ENCODE data around the gene KRTAP3-2. TPM values are rescaled to one million over a fixed set of nuclear protein-coding genes. Genes with fewer than 3 reads are reported as not detected.

The KRTAP3-2 gene
- total RNA-seq, 1 experiment from 2014 or later = not detected

GRCh38 chr17:41009301-41009760, 9.6 kb upstream of the KRTAP3-2 start:
- DNase-seq (ENCODE audit: low read depth, low spot score) = no peak
- no peaks in the 10 kb centered on the region for H3K9me2 ChIP-seq (ENCODE audit: insufficient read depth)
- BruUV-seq (replicated peaks) = no TSS peak
- no peak overlapping the region for H3K9ac ChIP-seq (ENCODE audit: low read length)
- RAD21 ChIA-PET (ENCODE audit: low non-redundant PET in 1 of 2, low total read pairs in 2 of 2, uncharacterized antibody in 2 of 2, unreplicated experiment in 2 of 2) = no interaction called here
- no peak overlapping the region for H3K27ac ChIP-seq (ENCODE audit: low read depth, low read length)
- no peak overlapping the region for H3K4me2 ChIP-seq (ENCODE audit: low read length)
- H3K4me3 ChIP-seq (replicated peaks in 1 of 2; ENCODE audit: low read depth in 1 of 2, low read length in 2 of 2) = no peak overlapping the region
- H3K36me3 ChIP-seq (ENCODE audit: control insufficient read depth in 1 of 2, insufficient read depth in 2 of 2, low read length in 2 of 2) = no peaks in the 10 kb centered on the region
- CTCF ChIA-PET = interaction anchor here (0.6 kb wide), 1 partner anchor 487 kb away, joined by 3 read pairs; no protein-coding TSS in a partner anchor
- no peaks in the 10 kb centered on the region for H4K20me1 ChIP-seq (ENCODE audit: insufficient read depth)
- no peak for ATAC-seq
- H3K9me3 ChIP-seq (ENCODE audit: control insufficient read depth in 1 of 2, insufficient read depth in 1 of 2, low read depth in 1 of 2, low read length in 2 of 2) = no peaks in the 10 kb centered on the region
- POLR2A ChIA-PET = no interaction called here
- H3K4me1 ChIP-seq (ENCODE audit: control insufficient read depth in 1 of 2, insufficient read depth in 2 of 2, low read length in 2 of 2) = peaks cover 0 to 6% of the 10 kb centered on the region in 2 experiments; a peak in 2 of 4 replicates
- intact Hi-C loops (cut with micrococcal nuclease) = no loop called here
- H2AFZ ChIP-seq (ENCODE audit: low read depth, low read length, poor library complexity, severe bottlenecking) = no peak overlapping the region
- no peaks in the 10 kb centered on the region for H3K79me2 ChIP-seq (ENCODE audit: insufficient read depth, low read length)
- no peaks in the 10 kb centered on the region for H3K27me3 ChIP-seq (ENCODE audit: insufficient read depth, low read length)
- TF ChIP-seq FOSL1 (IDR thresholded peaks at IDR 0.05; ENCODE audit: low read depth) = no peak
- no peak for TF ChIP-seq EZH2phosphoT487 (IDR thresholded peaks at IDR 0.05; ENCODE audit: borderline replicate concordance)
- TF ChIP-seq RAD21 (IDR thresholded peaks at IDR 0.05; ENCODE audit: low read depth) = no peak
- no peak for TF ChIP-seq POLR2A (IDR thresholded peaks at IDR 0.05; ENCODE audit: borderline replicate concordance, extremely low read depth, insufficient read depth, insufficient read length)
- no peak for TF ChIP-seq SP1 (IDR thresholded peaks at IDR 0.05; ENCODE audit: low read depth)
- TF ChIP-seq CEBPB (IDR thresholded peaks at IDR 0.05; ENCODE audit: low read depth) = no peak
- no peak for TF ChIP-seq CBX3 (IDR thresholded peaks at IDR 0.05; ENCODE audit: low read depth)
- TF ChIP-seq TCF7L2 (IDR thresholded peaks at IDR 0.05; ENCODE audit: borderline replicate concordance, extremely low read depth, insufficient read depth, insufficient read length) = no peak
- TF ChIP-seq ZFX (IDR thresholded peaks at IDR 0.05) = no peak

- H3K79me2 ChIP-seq (ENCODE audit: insufficient read depth, low read length) = no peaks in the 10 kb centered on the region
- H4K20me1 ChIP-seq (ENCODE audit: insufficient read depth) = no peaks in the 10 kb centered on the region
- BruUV-seq (replicated peaks) = no TSS peak
- no peak within 1 kb of the TSS for H3K9ac ChIP-seq (ENCODE audit: low read length)
- ChIA-PET CTCF (no interaction called here), RAD21 (ENCODE audit: low non-redundant PET in 1 of 2, low total read pairs in 2 of 2, uncharacterized antibody in 2 of 2, unreplicated experiment in 2 of 2) (no interaction called here), POLR2A (no interaction called here)
- no peak within 1 kb of the TSS for H3K27ac ChIP-seq (ENCODE audit: low read depth, low read length)
- no peak within 1 kb of the TSS for H3K4me2 ChIP-seq (ENCODE audit: low read length)
- no peaks in the 10 kb centered on the region for H3K9me2 ChIP-seq (ENCODE audit: insufficient read depth)
- no peaks in the 10 kb centered on the region for H3K27me3 ChIP-seq (ENCODE audit: insufficient read depth, low read length)
- TF ChIP-seq CTCF (IDR thresholded peaks at IDR 0.05 in 2 of 3, conservative IDR thresholded peaks at IDR 0.05 in 1 of 3; ENCODE audit: borderline replicate concordance in 1 of 3, insufficient read depth in 1 of 3, low read depth in 2 of 3, low read length in 2 of 3) (no peak), CBX3 (IDR thresholded peaks at IDR 0.05; ENCODE audit: low read depth) (no peak), EZH2phosphoT487 (IDR thresholded peaks at IDR 0.05; ENCODE audit: borderline replicate concordance) (no peak), SP1 (IDR thresholded peaks at IDR 0.05; ENCODE audit: low read depth) (no peak), EZH2 (IDR thresholded peaks at IDR 0.05) (no peak), CEBPB (IDR thresholded peaks at IDR 0.05; ENCODE audit: low read depth) (no peak), ZFX (IDR thresholded peaks at IDR 0.05) (no peak), POLR2AphosphoS5 (IDR thresholded peaks at IDR 0.05; ENCODE audit: low read depth, low read length) (no peak), MAX (IDR thresholded peaks at IDR 0.05) (no peak), SIN3A (IDR thresholded peaks at IDR 0.05; ENCODE audit: low read depth) (no peak), SRF (IDR thresholded peaks at IDR 0.05; ENCODE audit: low read depth) (no peak), ELF1 (IDR thresholded peaks at IDR 0.05; ENCODE audit: borderline replicate concordance, low read depth) (no peak), POLR2A (IDR thresholded peaks at IDR 0.05; ENCODE audit: borderline replicate concordance, extremely low read depth, insufficient read depth, insufficient read length) (no peak), TCF7L2 (IDR thresholded peaks at IDR 0.05; ENCODE audit: borderline replicate concordance, extremely low read depth, insufficient read depth, insufficient read length) (no peak)
- TF ChIP-seq, protein P1, sequence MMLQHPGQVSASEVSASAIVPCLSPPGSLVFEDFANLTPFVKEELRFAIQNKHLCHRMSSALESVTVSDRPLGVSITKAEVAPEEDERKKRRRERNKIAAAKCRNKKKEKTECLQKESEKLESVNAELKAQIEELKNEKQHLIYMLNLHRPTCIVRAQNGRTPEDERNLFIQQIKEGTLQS (IDR thresholded peaks at IDR 0.05) = no peak
- no peaks in the 10 kb centered on the region for H3K9me3 ChIP-seq (ENCODE audit: control insufficient read depth in 1 of 2, insufficient read depth in 1 of 2, low read depth in 1 of 2, low read length in 2 of 2)
- H3K4me1 ChIP-seq (ENCODE audit: control insufficient read depth in 1 of 2, insufficient read depth in 2 of 2, low read length in 2 of 2) = peaks cover 0 to 6% of the 10 kb centered on the region in 2 experiments; a peak in 2 of 4 replicates
- H2AFZ ChIP-seq (ENCODE audit: low read depth, low read length, poor library complexity, severe bottlenecking) = no peak within 1 kb of the TSS
- H3K4me3 ChIP-seq (replicated peaks in 1 of 2; ENCODE audit: low read depth in 1 of 2, low read length in 2 of 2) = no peak within 1 kb of the TSS
- DNase-seq (ENCODE audit: low read depth, low spot score) (no peak), ATAC-seq (no peak)
- intact Hi-C loops (cut with micrococcal nuclease) = no loop called here
- no peaks in the 10 kb centered on the region for H3K36me3 ChIP-seq (ENCODE audit: control insufficient read depth in 1 of 2, insufficient read depth in 2 of 2, low read length in 2 of 2)
Observed at GRCh38 chr17:41008811-41009210, 9.1 kb upstream of the KRTAP3-2 start, which contains the start of gene KRTAP3-1. KRTAP3-1 (minus strand) TSS chr17:41009128; CDS start chr17:41009074, 54 bp downstream.

All from HCT116 (cell line).